HepG2 (cell line): ENCODE data around the gene BABAM1. TPM values are rescaled to one million over a fixed set of nuclear protein-coding genes. Genes with fewer than 3 reads are reported as not detected.
A peak's percentile ranks its signal among the peaks of the same experiment; 100 is the strongest.

Experiments
- ATF2 ChIP-seq: sonication (generic); formaldehyde crosslinking; IDR thresholded peaks from 2 replicates; pipeline ENCODE4 v1.4.0; 2020; ENCODE audit warnings: missing genetic modification reagents
- DDIT3 ChIP-seq: sonication (generic); formaldehyde crosslinking; IDR thresholded peaks from 2 replicates; pipeline ENCODE4 v1.4.0; 2020; ENCODE audit warnings: mild to moderate bottlenecking, missing genetic modification reagents
- EHMT2 ChIP-seq: fragments of 200-600 bp; sonication (generic); IDR thresholded peaks from 2 replicates; pipeline ENCODE4 v1.7.0; 2017; ENCODE audit warnings: antibody characterized with exemption, low read depth, low read length, borderline replicate concordance
- FLYWCH1 ChIP-seq: sonication (generic); formaldehyde crosslinking; IDR thresholded peaks from 2 replicates; pipeline ENCODE4 v1.8.1; 2023; ENCODE audit warnings: mild to moderate bottlenecking, missing genetic modification reagents
- GABPB1 ChIP-seq: IDR thresholded peaks from 2 replicates; pipeline ENCODE4 v1.6.1; 2016; ENCODE audit warnings: mild to moderate bottlenecking, missing genetic modification reagents, moderate library complexity, missing compliant biosample characterization
- HIC2 ChIP-seq: sonication (generic); formaldehyde crosslinking; IDR thresholded peaks from 2 replicates; pipeline ENCODE4 v1.9.0; 2022; ENCODE audit warnings: low read depth, missing genetic modification reagents
- HMGA1 ChIP-seq: sonication (generic); formaldehyde crosslinking; conservative IDR thresholded peaks from 2 replicates; pipeline ENCODE4 v1.4.0; 2020; ENCODE audit warnings: missing genetic modification reagents
- HNRNPL ChIP-seq: fragments of 200-400 bp; formaldehyde crosslinking; IDR thresholded peaks from 2 replicates; pipeline ENCODE4 v1.6.1; 2017; ENCODE audit warnings: mild to moderate bottlenecking, low read depth, low read length
- JDP2 ChIP-seq: sonication (generic); formaldehyde crosslinking; IDR thresholded peaks from 2 replicates; pipeline ENCODE4 v1.8.1; 2022; ENCODE audit warnings: missing genetic modification reagents, borderline replicate concordance
- NR1H2 ChIP-seq: sonication (generic); formaldehyde crosslinking; IDR thresholded peaks from 2 replicates; pipeline ENCODE4 v1.8.1; 2022; ENCODE audit warnings: low read depth, missing genetic modification reagents, borderline replicate concordance
- PHF20 ChIP-seq: sonication (generic); formaldehyde crosslinking; IDR thresholded peaks from 2 replicates; pipeline ENCODE4 v1.5.0; 2020; ENCODE audit warnings: mild to moderate bottlenecking, missing genetic modification reagents
- TFE3 ChIP-seq: IDR thresholded peaks from 2 replicates; pipeline ENCODE4 v1.6.1; 2016
- THAP9 ChIP-seq: sonication (generic); formaldehyde crosslinking; IDR thresholded peaks from 2 replicates; pipeline ENCODE4; 2020; ENCODE audit warnings: missing genetic modification reagents, mild to moderate bottlenecking, borderline replicate concordance
- ZKSCAN5 ChIP-seq: sonication (generic); formaldehyde crosslinking; IDR thresholded peaks from 2 replicates; pipeline ENCODE4 v1.5.1; 2020; ENCODE audit warnings: mild to moderate bottlenecking, missing genetic modification reagents
- ZKSCAN8 ChIP-seq: IDR thresholded peaks from 2 replicates; pipeline ENCODE4 v1.6.1; 2016; ENCODE audit warnings: borderline replicate concordance, missing genetic modification reagents, missing compliant biosample characterization
- ZNF577 ChIP-seq: sonication (generic); formaldehyde crosslinking; IDR thresholded peaks from 2 replicates; pipeline ENCODE4 v1.4.0; 2020; ENCODE audit warnings: mild to moderate bottlenecking, low read depth, missing genetic modification reagents, borderline replicate concordance
- ZNF746 ChIP-seq: sonication (generic); formaldehyde crosslinking; IDR thresholded peaks from 2 replicates; pipeline ENCODE4 v1.8.0; 2022; ENCODE audit warnings: mild to moderate bottlenecking, missing genetic modification reagents
- ZNF766 ChIP-seq: sonication (generic); formaldehyde crosslinking; IDR thresholded peaks from 2 replicates; pipeline ENCODE4 v1.5.0; 2020; ENCODE audit warnings: missing genetic modification reagents, borderline replicate concordance
- ZNF780A ChIP-seq: sonication (generic); formaldehyde crosslinking; IDR thresholded peaks from 2 replicates; pipeline ENCODE4 v1.8.0; 2022; ENCODE audit warnings: mild to moderate bottlenecking, missing genetic modification reagents, moderate library complexity
- ZNF816 ChIP-seq: sonication (generic); formaldehyde crosslinking; IDR thresholded peaks from 2 replicates; pipeline ENCODE4 v1.8.0; 2022; ENCODE audit warnings: missing genetic modification reagents, mild to moderate bottlenecking, borderline replicate concordance
- ZSCAN20 ChIP-seq: sonication (generic); formaldehyde crosslinking; IDR thresholded peaks from 2 replicates; pipeline ENCODE4 v1.4.0; 2020; ENCODE audit warnings: missing genetic modification reagents, mild to moderate bottlenecking, borderline replicate concordance
- polyA plus RNA-seq, 8 experiments: library from polyadenylated mRNA; depleted of rRNA in 3 of 8; stranded (reverse) in 7 of 8; unstranded in 1 of 8; fragments of >200 nt; fragmentation: Illumina TruSeq in 4 of 8; extraction: Trizol in 4 of 8; gene quantifications; 2 replicates each; pipeline versions ENCODE4 v1.2.1 to v1.2.3, GENCODE V29; 2011 to 2016; ENCODE audit warnings: low read depth in 4 of 8, missing spikeins in 1 of 8, mixed read lengths in 1 of 8; ENCODE audit not compliant: insufficient read depth in 1 of 8
- total RNA-seq, 5 experiments: library from RNA; depleted of rRNA; stranded (reverse); fragments of >200 nt; fragmentation: Illumina TruSeq; extraction: Trizol; gene quantifications; 2 replicates each; pipeline ENCODE4 v1.2.3, GENCODE V29; 2016; ENCODE audit warnings: low read depth in 1 of 5

Gene BABAM1
- total and polyA plus RNA-seq, 2 of the 13 experiments (the other 11 are each of a cell fraction or from before 2014, with no cell fraction given): 70.0 to 82.0 TPM

- no peak for TF ChIP-seq TFE3 (CRISPR knock-in tag)
- no peak for TF ChIP-seq DDIT3 (CRISPR knock-in tag)
- no peak for TF ChIP-seq ZSCAN20 (CRISPR knock-in tag)
- peak; percentile 80 for TF ChIP-seq GABPB1 (CRISPR knock-in tag)
- TF ChIP-seq JDP2: no peak
- TF ChIP-seq ZNF577: no peak
- TF ChIP-seq NR1H2 (CRISPR knock-in tag): no peak
- TF ChIP-seq HNRNPL: 0 out of 2 replicates have a peak, but pooled peaks have one; percentile 69
- no peak for TF ChIP-seq ZNF816 (CRISPR knock-in tag)
- peak; percentile 41; the same call in 1 of the 2 replicates for TF ChIP-seq ATF2
- TF ChIP-seq ZNF780A (CRISPR knock-in tag): no peak
- TF ChIP-seq ZKSCAN8: peak; percentile 70; the same call in 1 of the 2 replicates
- no peak for TF ChIP-seq ZKSCAN5 (CRISPR knock-in tag)
- peak; percentile 43; the same call in 1 of the 2 replicates for TF ChIP-seq THAP9 (CRISPR knock-in tag)
- TF ChIP-seq HMGA1 (CRISPR knock-in tag): no peak
- TF ChIP-seq ZNF766 (CRISPR knock-in tag): 0 out of 2 replicates have a peak, but pooled peaks have one; percentile 27
- peak; percentile 64; the same call in 1 of the 2 replicates for TF ChIP-seq ZNF746 (CRISPR knock-in tag)
- TF ChIP-seq EHMT2: no peak
- TF ChIP-seq FLYWCH1 (CRISPR knock-in tag): no peak
- peak; percentile 32; the same call in 1 of the 2 replicates for TF ChIP-seq PHF20 (CRISPR knock-in tag)
- TF ChIP-seq HIC2 (CRISPR knock-in tag): peak; percentile 14
Measured at GRCh38 chr19:17240062-17240752, 27.0 kb upstream of the BABAM1 start (continued).
